Brain microvascular endothelial cell (primary cell): ENCODE results near the gene LGI4.
A peak's percentile ranks its signal among the peaks of the same experiment; 100 is the strongest.

Experiments used
- DNase-seq: peaks from one replicate; pipeline ENCODE4 v3.0.0-alpha.2; 2020
- H3K27ac ChIP-seq: fragments of 250-450 bp; sonication (Bioruptor Pico); 2 replicates; pipeline ENCODE4 v1.5.1; 2020; ENCODE audit warnings: mild to moderate bottlenecking, moderate library complexity
- H3K27me3 ChIP-seq: fragments of 250-450 bp; sonication (Bioruptor Pico); replicated peaks from 2 replicates; pipeline ENCODE4 v1.5.1; 2020; ENCODE audit warnings: mild to moderate bottlenecking
- H3K36me3 ChIP-seq: fragments of 250-450 bp; sonication (Bioruptor Pico); replicated peaks from 2 replicates; pipeline ENCODE4 v1.5.1; 2020; ENCODE audit warnings: mild to moderate bottlenecking
- H3K4me3 ChIP-seq: 2 replicates; pipeline ENCODE4 v1.5.1; 2011; ENCODE audit warnings: low read depth, mild to moderate bottlenecking, control low read depth, low read length, moderate library complexity
- CTCF ChIP-seq: IDR thresholded peaks from 2 replicates; pipeline ENCODE4 v1.5.1; 2011; ENCODE audit warnings: low read depth, mild to moderate bottlenecking, moderate library complexity, low read length, control low read depth, inconsistent platforms; ENCODE audit errors: missing control alignments
- in situ Hi-C: cut with HindIII; loops from 2 replicates; pipeline ENCODE4 v1.10.0; 2017; ENCODE audit warnings: low sequenced_read_pairs, low pct_ligation_motif_present

Gene LGI4

GRCh38 chr19:35116072-35116801, 18.6 kb downstream of the LGI4 start:
- H3K36me3 ChIP-seq: no peaks in the 10 kb centered on the region
- H3K27ac ChIP-seq: no peak overlapping the region
- no peaks in the 10 kb centered on the region for H3K27me3 ChIP-seq
- no peak for TF ChIP-seq CTCF
- in situ Hi-C loops: no loop called here
- no peak overlapping the region for H3K4me3 ChIP-seq
- DNase-seq: no peak

GRCh38 chr19:35115177-35115951, 19.5 kb downstream of the LGI4 start, which contains the start of gene FXYD3:
TSS of gene FXYD3 (plus strand) at chr19:35115823. CDS start at chr19:35119377, 3,554 bp downstream.
- H3K36me3 ChIP-seq: no peaks in the 10 kb centered on the region
- in situ Hi-C loops: no loop called here
- no peaks in the 10 kb centered on the region for H3K27me3 ChIP-seq
- H3K4me3 ChIP-seq: no peak within 1 kb of the TSS
- DNase-seq: no peak
- no peak for TF ChIP-seq CTCF
- H3K27ac ChIP-seq: no peak within 1 kb of the TSS

- in situ Hi-C loops: no loop called here
- DNase-seq: peak; percentile 18
- Histone ChIP-seq H3K27ac (no peak overlapping the region), H3K4me3 (no peak overlapping the region), H3K27me3 (no peaks in the 10 kb centered on the region), H3K36me3 (no peaks in the 10 kb centered on the region)
- TF ChIP-seq CTCF: peak; percentile 100
Observed at GRCh38 chr19:35114353-35115176, 20.3 kb downstream of the LGI4 start.

GRCh38 chr19:35112995-35113688, 21.7 kb downstream of the LGI4 start:
- Histone ChIP-seq H3K27me3 (no peaks in the 10 kb centered on the region), H3K4me3 (no peak overlapping the region), H3K36me3 (no peaks in the 10 kb centered on the region), H3K27ac (no peak overlapping the region)
- no peak for DNase-seq
- in situ Hi-C loops: no loop called here
- no peak for TF ChIP-seq CTCF

- no peak overlapping the region for H3K27ac ChIP-seq
- TF ChIP-seq CTCF: no peak
Observed at GRCh38 chr19:35110974-35111373, 23.9 kb downstream of the LGI4 start.

More at GRCh38 chr19:35110974-35111373, 23.9 kb downstream of the LGI4 start:
- Histone ChIP-seq H3K27me3 (no peaks in the 10 kb centered on the region), H3K36me3 (no peaks in the 10 kb centered on the region), H3K4me3 (no peak overlapping the region)
- DNase-seq: no peak
- in situ Hi-C loops: no loop called here
